Activated CD4-positive, alpha-beta T cell treated with anti-CD3 and anti-CD28 coated beads for 1 hour (primary cell): Measurements from ENCODE around the gene NF2.

Experiments used
- DNase-seq: peaks from one replicate; pipeline ENCODE4 v3.0.0-alpha.2; 2020

Gene NF2

GRCh38 chr22:29632672-29633071 lies 29.2 kb downstream of the NF2 start:
- no peak for DNase-seq

DNA sequence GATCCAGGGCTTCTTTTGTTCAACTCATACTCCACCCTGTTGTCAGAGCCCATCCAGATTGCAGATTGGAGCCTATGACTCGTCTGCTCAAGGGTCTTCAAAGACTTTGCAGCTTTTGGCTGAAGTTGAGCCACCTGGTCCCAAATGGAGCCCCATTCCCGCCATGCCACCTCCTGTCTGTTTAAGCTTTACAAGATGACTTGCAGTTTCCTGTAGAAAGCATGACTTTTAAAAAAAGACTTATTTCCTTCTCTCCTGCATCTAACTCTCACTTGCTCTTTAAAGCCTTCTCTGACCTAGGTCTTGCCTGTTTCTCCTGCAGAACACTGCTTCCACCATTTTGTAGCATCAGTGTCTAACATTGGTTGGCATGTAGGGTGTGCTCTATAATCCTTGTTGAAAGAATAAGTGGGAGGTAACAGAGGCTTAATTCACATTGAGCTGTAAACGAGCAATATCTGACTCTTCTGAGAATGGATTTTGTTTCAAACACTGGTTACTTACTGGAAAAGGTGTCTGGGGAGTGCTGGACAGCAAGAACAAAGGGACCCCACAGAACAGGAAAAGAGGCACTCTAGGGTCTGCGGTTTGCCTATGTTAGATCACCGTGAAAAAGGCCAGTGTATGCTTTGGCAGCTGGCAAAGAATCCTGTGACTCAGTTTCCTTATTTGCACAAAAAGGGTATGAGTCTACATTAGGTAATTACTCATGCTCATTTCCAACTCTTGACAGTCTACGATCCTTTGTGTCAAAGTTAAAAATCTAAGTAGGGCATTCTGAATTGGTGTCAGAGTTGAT lies 30.3 kb downstream of the NF2 start:
- DNase-seq: no peak

- DNase-seq: no peak
These were observed 31.4 kb downstream of the NF2 start for GRCh38 chr22:29634847-29635246.

GRCh38 chr22:29635734-29636357 lies 32.4 kb downstream of the NF2 start:
- no peak for DNase-seq

- no peak for DNase-seq
These were observed 33.3 kb downstream of the NF2 start for GRCh38 chr22:29636751-29637150.

- DNase-seq: no peak
These were observed 33.7 kb downstream of the NF2 start for GRCh38 chr22:29637181-29637580.

- DNase-seq: no peak
These were observed 35.2 kb downstream of the NF2 start for GRCh38 chr22:29638678-29639077.

- no peak for DNase-seq
These were observed 35.7 kb downstream of the NF2 start for GRCh38 chr22:29639096-29639495.

GRCh38 chr22:29641042-29641699 lies 37.7 kb downstream of the NF2 start:
- DNase-seq: no peak

GRCh38 chr22:29641700-29642330 lies 38.4 kb downstream of the NF2 start:
- no peak for DNase-seq

- DNase-seq: no peak
These were observed 39.3 kb downstream of the NF2 start for GRCh38 chr22:29642694-29643093.

DNA sequence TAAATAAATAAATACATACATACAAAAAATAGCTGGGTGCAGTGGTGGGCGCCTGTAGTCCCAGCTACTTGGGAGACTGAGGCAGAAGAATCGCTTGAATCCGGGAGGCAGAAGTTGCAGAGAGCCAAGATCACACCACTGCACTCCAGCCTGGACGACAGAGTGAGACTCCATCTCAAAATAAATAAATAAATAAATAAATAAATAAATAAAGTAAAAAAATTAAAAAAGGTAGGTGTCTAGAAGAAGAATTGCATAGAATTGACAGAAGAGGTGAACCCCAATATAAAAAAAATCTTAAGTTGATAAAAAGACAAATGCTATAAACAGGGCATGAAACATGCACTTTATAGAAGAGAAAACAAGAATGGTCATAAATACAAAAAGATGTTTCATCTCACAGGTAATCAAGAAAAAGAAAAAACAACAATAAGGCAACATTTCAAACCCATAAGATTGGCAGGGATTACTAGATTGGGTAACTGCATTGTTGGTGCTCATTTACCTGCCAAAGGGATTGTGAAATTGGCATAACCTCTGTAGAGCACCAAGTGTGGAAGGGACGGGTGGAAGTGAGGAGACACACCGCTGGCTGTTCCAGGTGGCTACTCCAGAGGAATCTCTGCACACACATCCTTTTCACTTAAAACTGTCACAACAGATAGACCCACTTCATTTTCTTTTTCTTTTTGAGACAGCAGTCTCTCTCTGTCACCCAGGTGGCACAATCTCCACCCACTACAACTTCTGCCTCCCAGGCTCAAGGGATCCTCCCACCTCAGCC lies 44.7 kb downstream of the NF2 start:
- DNase-seq: no peak

DNA sequence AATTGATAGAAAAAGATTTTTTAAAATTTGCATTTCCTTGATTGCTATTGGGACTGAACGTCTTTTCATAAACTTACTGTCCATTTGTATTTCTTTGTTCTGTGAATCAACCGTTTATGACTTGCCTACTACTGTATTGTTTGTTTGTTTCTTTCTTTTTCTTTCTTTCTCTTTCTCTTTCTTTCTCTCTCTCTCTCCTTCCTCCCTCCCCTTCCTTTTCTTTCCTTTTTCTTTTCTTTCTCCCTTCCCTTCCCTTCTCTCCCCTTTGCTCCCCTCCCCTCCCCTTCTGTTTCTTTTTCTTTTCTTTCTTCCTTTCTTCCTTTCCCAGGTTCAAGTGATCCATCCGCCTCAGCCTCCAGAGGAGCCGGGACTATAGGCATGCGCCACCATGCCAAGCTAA lies 46.9 kb downstream of the NF2 start:
- no peak for DNase-seq

DNA sequence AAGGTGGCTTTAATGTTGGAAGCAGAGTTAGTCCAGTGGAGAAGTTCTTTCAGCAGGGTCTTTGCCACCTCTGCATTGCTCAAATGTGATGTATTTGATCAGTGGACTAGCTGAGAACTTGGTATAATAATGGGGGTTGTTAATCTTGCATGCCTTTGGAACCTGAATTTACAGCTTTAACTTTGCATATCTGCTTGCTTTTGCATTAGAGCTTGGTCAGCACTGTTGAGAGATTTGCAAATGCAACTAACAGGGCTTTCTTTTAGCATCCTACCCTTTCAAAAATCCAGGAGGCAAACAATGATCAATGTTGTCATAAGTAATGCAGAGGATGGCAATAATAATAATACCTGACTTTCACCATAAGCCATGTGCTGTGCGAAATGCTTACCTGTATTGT lies 48.2 kb downstream of the NF2 start:
- no peak for DNase-seq

GRCh38 chr22:29654420-29654819 lies 51.0 kb downstream of the NF2 start:
- DNase-seq: no peak

GRCh38 chr22:29654882-29655281 lies 51.4 kb downstream of the NF2 start:
- DNase-seq: no peak

DNA sequence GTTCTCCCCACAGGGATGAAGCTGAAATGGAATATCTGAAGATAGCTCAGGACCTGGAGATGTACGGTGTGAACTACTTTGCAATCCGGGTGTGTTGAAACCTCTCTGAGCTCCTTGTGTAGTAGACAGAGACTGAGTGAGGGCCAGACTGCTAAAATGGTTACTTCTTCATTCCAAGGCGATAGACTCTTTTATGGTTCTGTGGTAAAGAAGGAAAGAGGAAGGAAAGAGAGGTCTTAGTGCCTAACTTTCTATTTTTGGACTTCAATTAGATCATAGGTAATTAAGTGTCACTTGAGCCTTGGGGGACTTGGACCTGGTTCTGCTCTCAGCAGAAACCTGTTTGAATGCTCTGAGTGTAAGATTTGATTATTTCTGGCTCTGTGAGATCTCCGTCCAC lies 54.7 kb downstream of the NF2 start:
- DNase-seq: no peak

DNA sequence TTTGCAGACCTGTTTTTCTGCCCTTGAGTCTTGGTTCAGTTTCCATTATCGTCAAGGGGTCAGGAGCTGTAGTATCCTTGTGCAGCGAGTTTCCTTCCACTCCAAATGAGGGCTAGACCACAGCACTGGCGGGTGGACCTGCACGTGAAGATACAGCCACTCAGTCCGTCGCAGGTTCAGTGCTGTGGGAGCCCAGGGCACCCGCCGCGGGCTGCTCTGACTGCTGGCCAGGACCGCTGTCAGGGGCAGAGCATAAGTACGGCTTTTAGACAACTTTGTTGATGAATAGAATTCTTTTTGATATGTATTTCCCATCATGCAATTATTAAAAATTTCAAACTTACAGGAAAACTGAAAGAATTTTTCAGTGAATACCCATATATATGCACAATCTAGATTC lies 56.6 kb downstream of the NF2 start:
- no peak for DNase-seq

GRCh38 chr22:29661336-29661735 lies 57.9 kb downstream of the NF2 start:
- DNase-seq: no peak

- no peak for DNase-seq
These were observed 59.9 kb downstream of the NF2 start for GRCh38 chr22:29663180-29663821.

- DNase-seq: no peak
These were observed 62.1 kb downstream of the NF2 start for GRCh38 chr22:29665486-29665885.

- DNase-seq: no peak
These were observed 65.2 kb downstream of the NF2 start for GRCh38 chr22:29668673-29669072.
